ENCODE data around the gene RPA3. TPM values are rescaled to one million over a fixed set of nuclear protein-coding genes. Genes with fewer than 3 reads are reported as not detected.

RPA3 gene
- total RNA-seq, 3 donors from 2014 or later (not counting 1 experiment from before 2014, with no cell fraction given): 14.2 to 25.9 (median 22.6) TPM

DNA sequence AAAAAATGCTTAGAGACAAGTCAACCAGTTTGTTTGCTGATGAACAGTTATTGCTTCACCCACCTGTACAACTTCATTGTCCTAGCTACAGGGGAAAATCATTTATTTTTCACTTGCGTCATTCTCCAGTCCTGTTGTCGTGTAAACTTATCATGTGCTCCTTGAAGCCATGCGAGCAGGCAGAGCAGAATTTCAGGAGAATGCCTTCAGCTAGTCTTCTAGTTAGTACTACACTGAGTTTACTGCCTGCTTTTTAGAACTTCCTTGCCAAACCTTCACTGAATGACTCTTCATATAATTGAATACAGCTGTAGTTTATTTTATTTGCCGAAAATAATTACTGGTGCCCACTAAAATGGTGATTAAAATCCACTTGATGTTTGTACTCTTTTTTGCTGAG lies 15.6 kb downstream of the RPA3 start:
- TF ChIP-seq CTCF (IDR thresholded peaks at IDR 0.05): no peak
- Mint-ChIP-seq H3K9me3 (no peaks in the 10 kb centered on the region), H3K27ac (no peak overlapping the region), H3K4me1 (peaks cover 16 to 26% of the 10 kb centered on the region in 2 donors), H3K27me3 (ENCODE audit: low read depth in 2 of 2) (no peaks in the 10 kb centered on the region), H3K36me3 (no peaks in the 10 kb centered on the region), H3K4me3 (no peak overlapping the region)
- 98% methylated on average over 4 of the region's 4 CpGs for WGBS (ENCODE audit: insufficient coverage)
- H3K4me1 ChIP-seq (ENCODE audit: control insufficient read depth, insufficient read depth, low read length): no peaks in the 10 kb centered on the region
- H3K36me3 ChIP-seq (ENCODE audit: control insufficient read depth, insufficient read depth, low read length): no peaks in the 10 kb centered on the region
- ATAC-seq (no peak), DNase-seq (no peak)
- no peaks in the 10 kb centered on the region for H3K27me3 ChIP-seq (ENCODE audit: control insufficient read depth, insufficient read depth, low read length)
- no peak overlapping the region for H3K4me3 ChIP-seq (ENCODE audit: low read length)
- no peaks in the 10 kb centered on the region for H3K9me3 ChIP-seq (ENCODE audit: control insufficient read depth, insufficient read depth, low read length)
- H3K27ac ChIP-seq (ENCODE audit: low read length): no peak overlapping the region
- intact Hi-C loops (cut with micrococcal nuclease): no loop called here

- Histone ChIP-seq H3K27ac (ENCODE audit: low read length) (no peak overlapping the region), H3K36me3 (ENCODE audit: control insufficient read depth, insufficient read depth, low read length) (no peaks in the 10 kb centered on the region), H3K27me3 (ENCODE audit: control insufficient read depth, insufficient read depth, low read length) (no peaks in the 10 kb centered on the region), H3K4me3 (ENCODE audit: low read length) (no peak overlapping the region), H3K9me3 (ENCODE audit: control insufficient read depth, insufficient read depth, low read length) (no peaks in the 10 kb centered on the region), H3K4me1 (ENCODE audit: control insufficient read depth, insufficient read depth, low read length) (no peaks in the 10 kb centered on the region)
- no peak for TF ChIP-seq CTCF (IDR thresholded peaks at IDR 0.05)
- Mint-ChIP-seq H3K9me3 (no peaks in the 10 kb centered on the region), H3K27me3 (ENCODE audit: low read depth in 2 of 2) (no peaks in the 10 kb centered on the region), H3K4me1 (peaks cover 20 to 30% of the 10 kb centered on the region in 2 donors), H3K4me3 (no peak overlapping the region), H3K36me3 (no peaks in the 10 kb centered on the region), H3K27ac (no peak overlapping the region)
- intact Hi-C loops (cut with micrococcal nuclease): no loop called here
- 94% methylated on average over 1 of the region's 1 CpG for WGBS (ENCODE audit: insufficient coverage)
- ATAC-seq (no peak), DNase-seq (no peak)
Observed at GRCh38 chr7:7701527-7701926, 16.9 kb downstream of the RPA3 start.

DNA sequence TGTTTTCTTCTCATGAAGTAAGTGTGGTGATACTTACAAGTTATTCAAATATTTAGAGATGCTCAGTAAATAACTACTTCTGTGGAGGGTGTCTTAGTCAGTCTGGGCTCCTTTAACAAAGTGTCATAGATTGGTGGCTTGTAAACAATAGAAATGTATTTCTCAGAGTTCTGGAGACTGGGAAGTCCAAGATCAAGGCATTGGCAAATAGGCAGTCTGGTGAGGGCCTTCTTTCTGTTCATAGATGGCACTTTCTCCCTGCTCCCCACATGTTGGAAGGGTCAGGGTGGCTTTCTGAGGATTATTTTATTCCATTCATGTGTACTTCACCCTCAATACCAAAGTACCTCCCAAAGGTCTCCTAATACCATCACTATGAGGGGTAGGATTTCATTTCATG lies 18.4 kb downstream of the RPA3 start:
- ATAC-seq: no peak
- Histone ChIP-seq H3K27ac (ENCODE audit: low read length) (no peak overlapping the region), H3K27me3 (ENCODE audit: control insufficient read depth, insufficient read depth, low read length) (no peaks in the 10 kb centered on the region), H3K9me3 (ENCODE audit: control insufficient read depth, insufficient read depth, low read length) (no peaks in the 10 kb centered on the region), H3K36me3 (ENCODE audit: control insufficient read depth, insufficient read depth, low read length) (no peaks in the 10 kb centered on the region), H3K4me3 (ENCODE audit: low read length) (no peak overlapping the region), H3K4me1 (ENCODE audit: control insufficient read depth, insufficient read depth, low read length) (no peaks in the 10 kb centered on the region)
- no peak overlapping the region for H3K4me3 Mint-ChIP-seq
- no peak for DNase-seq
- H3K9me3 Mint-ChIP-seq: no peaks in the 10 kb centered on the region
- H3K27me3 Mint-ChIP-seq (ENCODE audit: low read depth in 2 of 2): no peaks in the 10 kb centered on the region
- H3K4me1 Mint-ChIP-seq: peaks cover 16 to 25% of the 10 kb centered on the region in 2 donors
- peak overlapping the region; percentile 38 to 54 for H3K27ac Mint-ChIP-seq
- H3K36me3 Mint-ChIP-seq: peaks cover 1% of the 10 kb centered on the region
- intact Hi-C loops (cut with micrococcal nuclease): no loop called here
- no peak for TF ChIP-seq CTCF (IDR thresholded peaks at IDR 0.05)

- no peaks in the 10 kb centered on the region for H3K4me1 ChIP-seq (ENCODE audit: control insufficient read depth, insufficient read depth, low read length)
- H3K27ac ChIP-seq (ENCODE audit: low read length): no peak overlapping the region
- no peak for TF ChIP-seq CTCF (IDR thresholded peaks at IDR 0.05)
- peaks cover 2 to 3% of the 10 kb centered on the region in 2 donors for H3K9me3 Mint-ChIP-seq
- H3K27ac Mint-ChIP-seq: peak overlapping the region; percentile 38 to 54
- no peak overlapping the region for H3K4me3 ChIP-seq (ENCODE audit: low read length)
- peaks cover 7% of the 10 kb centered on the region for H3K36me3 Mint-ChIP-seq
- peaks cover 16 to 25% of the 10 kb centered on the region in 2 donors for H3K4me1 Mint-ChIP-seq
- H3K36me3 ChIP-seq (ENCODE audit: control insufficient read depth, insufficient read depth, low read length): no peaks in the 10 kb centered on the region
- ATAC-seq (no peak), DNase-seq (no peak)
- no peaks in the 10 kb centered on the region for H3K27me3 Mint-ChIP-seq (ENCODE audit: low read depth in 2 of 2)
- H3K9me3 ChIP-seq (ENCODE audit: control insufficient read depth, insufficient read depth, low read length): no peaks in the 10 kb centered on the region
- H3K4me3 Mint-ChIP-seq: no peak overlapping the region
- intact Hi-C loops (cut with micrococcal nuclease): no loop called here
- no peaks in the 10 kb centered on the region for H3K27me3 ChIP-seq (ENCODE audit: control insufficient read depth, insufficient read depth, low read length)
Observed at GRCh38 chr7:7699380-7699779, 19.0 kb downstream of the RPA3 start.
